SK-N-SH (cell line): ENCODE measurements around the gene RBP5. TPM values are rescaled to one million over a fixed set of nuclear protein-coding genes. Genes with fewer than 3 reads are reported as not detected.

Experiments used
- CTCF ChIA-PET: fragments of 300-600, 350-600 bp; formaldehyde crosslinking; extraction: SDS; loops from one replicate; lab custom pipeline; 2021; lab: Yijun Ruan, JAX
- POLR2A ChIA-PET: fragments of 350-600 bp; sonication (Branson Sonifier 250); formaldehyde crosslinking; extraction: SDS; loops from one replicate; lab custom pipeline; 2020; ENCODE audit warnings: antibody characterized with exemption, inconsistent platforms; lab: Yijun Ruan, JAX
- DNase-seq: peaks from one replicate; pipeline ENCODE4 v3.0.0; 2012
- H2AFZ ChIP-seq: fragments of 200-600 bp; sonication (generic); 2 replicates; pipeline ENCODE4 v1.8.1; 2016; ENCODE audit warnings: antibody characterized with exemption, mild to moderate bottlenecking, low read depth
- H3F3A ChIP-seq: fragments of 200-600 bp; sonication (generic); replicated peaks from 2 replicates; pipeline ENCODE3; 2016; ENCODE audit warnings: antibody characterized with exemption, mild to moderate bottlenecking; ENCODE audit not compliant: insufficient read depth
- H3K27ac ChIP-seq, 2 experiments: fragments of 200-500 bp in 1 of 2; fragments of 200-600 bp in 1 of 2; sonication (Bioruptor generic) in 1 of 2; sonication (generic), shearing (Covaris generic) in 1 of 2; 2 replicates each; pipeline versions ENCODE4 v1.5.1 to v1.6.1; 2014 to 2016; ENCODE audit warnings: low read depth in 2 of 2, inconsistent platforms in 1 of 2, low read length in 1 of 2, mild to moderate bottlenecking in 1 of 2, mixed read lengths in 1 of 2
- H3K27me3 ChIP-seq: fragments of 200-600 bp; sonication (generic), shearing (Covaris generic); 2 replicates; pipeline ENCODE4 v1.6.1; 2016; ENCODE audit warnings: mixed run types; ENCODE audit not compliant: insufficient read depth
- H3K36me3 ChIP-seq, 2 experiments: fragments of 200-500 bp in 1 of 2; fragments of 200-600 bp in 1 of 2; sonication (Bioruptor generic) in 1 of 2; sonication (generic) in 1 of 2; replicated peaks in 1 of 2; 2 replicates each; pipeline versions ENCODE3 to v1.5.1; 2014 to 2016; ENCODE audit warnings: low read length in 1 of 2, mild to moderate bottlenecking in 1 of 2; ENCODE audit not compliant: insufficient read depth in 2 of 2, control insufficient read depth in 1 of 2
- H3K4me1 ChIP-seq, 2 experiments: fragments of 200-500 bp in 1 of 2; fragments of 200-600 bp in 1 of 2; sonication (Bioruptor generic) in 1 of 2; sonication (generic), shearing (Covaris generic) in 1 of 2; 2 replicates each; pipeline versions ENCODE4 v1.5.1 to v1.6.1; 2014 to 2016; ENCODE audit warnings: low read depth in 1 of 2, low read length in 1 of 2, mixed run types in 1 of 2; ENCODE audit not compliant: insufficient read depth in 2 of 2, control insufficient read depth in 1 of 2
- H3K4me2 ChIP-seq: fragments of 200-600 bp; sonication (generic), shearing (Covaris generic); 2 replicates; pipeline ENCODE4 v1.6.1; 2017; ENCODE audit warnings: mixed run types
- H3K4me3 ChIP-seq, 2 experiments: fragments of 200-500 bp in 1 of 2; fragments of 200-600 bp in 1 of 2; sonication (Bioruptor generic) in 1 of 2; sonication (generic), shearing (Covaris generic) in 1 of 2; 2 replicates each; pipeline versions ENCODE4 v1.5.1 to v1.8.1; 2014 to 2016; ENCODE audit warnings: low read depth in 2 of 2, inconsistent platforms in 1 of 2, low read length in 1 of 2, mild to moderate bottlenecking in 1 of 2, mixed read lengths in 1 of 2, moderate library complexity in 1 of 2
- H3K79me2 ChIP-seq: fragments of 200-600 bp; sonication (generic); 2 replicates; pipeline ENCODE4 v1.8.1; 2017; ENCODE audit warnings: mild to moderate bottlenecking; ENCODE audit not compliant: insufficient read depth
- H3K9ac ChIP-seq: fragments of 200-600 bp; sonication (generic); 2 replicates; pipeline ENCODE4 v1.6.1; 2017; ENCODE audit warnings: mixed run types
- H3K9me2 ChIP-seq: fragments of 200-600 bp; sonication (generic); 2 replicates; pipeline ENCODE4 v1.6.1; 2017; ENCODE audit warnings: mixed run types
- H3K9me3 ChIP-seq: fragments of 200-600 bp; sonication (generic); 2 replicates; pipeline ENCODE4 v1.6.1; 2017; ENCODE audit warnings: mixed run types, mild to moderate bottlenecking, moderate library complexity
- H4K20me1 ChIP-seq: fragments of 200-600 bp; sonication (generic); 2 replicates; pipeline ENCODE4 v1.6.1; 2017; ENCODE audit warnings: mild to moderate bottlenecking, mixed run types; ENCODE audit not compliant: insufficient read depth
- CTCF ChIP-seq: fragments of 200-600 bp; sonication (generic); IDR thresholded peaks from 2 replicates; pipeline ENCODE4 v1.6.1; 2017; ENCODE audit warnings: antibody characterized with exemption, mild to moderate bottlenecking, moderate library complexity
- EP300 ChIP-seq, 2 experiments: IDR thresholded peaks; 2 replicates each; pipeline versions ENCODE4 v1.4.0 to v1.6.1; 2012; ENCODE audit warnings: borderline replicate concordance in 1 of 2, low read depth in 1 of 2, low read length in 1 of 2
- EZH2phosphoT487 ChIP-seq: fragments of 200-600 bp; sonication (generic); IDR thresholded peaks from 2 replicates; pipeline ENCODE4 v1.6.1; 2017; ENCODE audit warnings: low read depth, mixed run types, mild to moderate bottlenecking, antibody characterized with exemption, moderate library complexity, borderline replicate concordance
- FOXJ3 ChIP-seq: sonication (generic); formaldehyde crosslinking; IDR thresholded peaks from 2 replicates; pipeline ENCODE4 v1.5.1; 2020; ENCODE audit warnings: mild to moderate bottlenecking, missing genetic modification reagents
- FOXM1 ChIP-seq: IDR thresholded peaks from 2 replicates; pipeline ENCODE4 v1.4.0; 2012; ENCODE audit warnings: low read depth, mild to moderate bottlenecking
- JUND ChIP-seq: IDR thresholded peaks from 2 replicates; pipeline ENCODE4 v1.4.0; 2012
- MEF2A ChIP-seq: IDR thresholded peaks from 2 replicates; pipeline ENCODE4 v1.4.0; 2012; ENCODE audit warnings: low read depth, borderline replicate concordance
- MXI1 ChIP-seq: IDR thresholded peaks from 2 replicates; pipeline ENCODE4 v1.6.1; 2012; ENCODE audit warnings: mild to moderate bottlenecking, low read depth, low read length, improper control_type of control experiment
- NRF1 ChIP-seq: IDR thresholded peaks from 2 replicates; pipeline ENCODE4 v1.6.1; 2012; ENCODE audit warnings: low read depth, mild to moderate bottlenecking, low read length
- POLR2AphosphoS5 ChIP-seq: IDR thresholded peaks from 2 replicates; pipeline ENCODE4 v1.6.1; 2012; ENCODE audit warnings: low read depth, low read length
- SIN3A ChIP-seq: IDR thresholded peaks from 2 replicates; pipeline ENCODE4 v1.6.1; 2012; ENCODE audit warnings: low read depth, mild to moderate bottlenecking, low read length, moderate library complexity, borderline replicate concordance
- SMC3 ChIP-seq: IDR thresholded peaks from 2 replicates; pipeline ENCODE4 v1.6.1; 2012; ENCODE audit warnings: low read depth, low read length, improper control_type of control experiment
- TCF12 ChIP-seq: IDR thresholded peaks from 2 replicates; pipeline ENCODE4 v1.4.0; 2012
- USF1 ChIP-seq: IDR thresholded peaks from 2 replicates; pipeline ENCODE4 v1.4.0; 2012; ENCODE audit warnings: low read depth, borderline replicate concordance
- USF2 ChIP-seq: fragments of 150-350 bp; IDR thresholded peaks from 2 replicates; pipeline ENCODE4 v1.6.1; 2017; ENCODE audit warnings: antibody characterized with exemption, low read length, low read depth, borderline replicate concordance
- YY1 ChIP-seq: IDR thresholded peaks from 2 replicates; pipeline ENCODE4 v1.4.0; 2012; ENCODE audit warnings: low read depth, mild to moderate bottlenecking
- WGBS: methylation state at CpG from one replicate; pipeline ENCODE4 v1.1.6; 2017; ENCODE audit warnings: low lambda C conversion rate; 5-methylcytosine and 5-hydroxymethylcytosine counted together
- polyA plus RNA-seq, 3 experiments: library from polyadenylated mRNA; depleted of rRNA; stranded (reverse); fragments of >200 nt; gene quantifications; 2 replicates each; pipeline ENCODE4 v1.2.3, GENCODE V29; 2012

Gene RBP5
- polyA plus RNA-seq, 1 of the 3 experiments (the other 2 are of a cell fraction): 0.12 TPM

- TF ChIP-seq EP300 (IDR thresholded peaks at IDR 0.05; ENCODE audit: borderline replicate concordance in 1 of 2, low read depth in 1 of 2, low read length in 1 of 2): no peak
Observed at GRCh38 chr12:7161811-7162210, 33.1 kb upstream of the RBP5 start (continued).

GRCh38 chr12:7161327-7161726 lies 32.6 kb upstream of the RBP5 start:
- TF ChIP-seq YY1: no peak
- TF ChIP-seq TCF12: no peak
- TF ChIP-seq JUND: no peak
- TF ChIP-seq MEF2A: no peak
- no peak for TF ChIP-seq FOXM1
- TF ChIP-seq SIN3A: no peak
- TF ChIP-seq FOXJ3: no peak
- TF ChIP-seq MXI1: no peak
- TF ChIP-seq SMC3: no peak
- no peak for TF ChIP-seq NRF1
- TF ChIP-seq CTCF: no peak
- TF ChIP-seq EP300 (IDR thresholded peaks at IDR 0.05; ENCODE audit: borderline replicate concordance in 1 of 2, low read depth in 1 of 2, low read length in 1 of 2): no peak
- TF ChIP-seq POLR2AphosphoS5: no peak
- no peak for TF ChIP-seq EZH2phosphoT487
- no peak for TF ChIP-seq USF1
- TF ChIP-seq USF2: no peak
- Histone ChIP-seq H4K20me1 (no peaks in the 10 kb centered on the region), H3K4me1 (peaks cover 0 to 23% of the 10 kb centered on the region in 2 experiments; a peak in 1 of 4 replicates), H2AFZ (no peak overlapping the region), H3K36me3 (no peaks in the 10 kb centered on the region), H3F3A (no peaks in the 10 kb centered on the region), H3K9me2 (no peaks in the 10 kb centered on the region), H3K9me3 (no peaks in the 10 kb centered on the region), H3K27ac (no peak overlapping the region), H3K9ac (no peak overlapping the region), H3K27me3 (no peaks in the 10 kb centered on the region; the same call in 1 of the 2 replicates), H3K4me2 (no peak overlapping the region), H3K4me3 (no peak overlapping the region), H3K79me2 (no peaks in the 10 kb centered on the region)
- ChIA-PET CTCF (interaction anchor here (1.0 to 5.6 kb wide), 4 partner anchors 15 to 53 kb away, joined by 3 to 37 read pairs (median 4); no protein-coding TSS in a partner anchor), POLR2A (no interaction called here)
- WGBS: 35% methylated on average over 4 of the region's 4 CpGs
- DNase-seq: no peak
